Stimulated activated naive CD4-positive, alpha-beta T cell treated with Interleukin-2 at 50 U/mL for 16 hours (primary cell): ENCODE data around the gene HMGN4.

ENCODE experiments used
- DNase-seq: peaks from one replicate; lab custom pipeline; 2025; lab: John Stamatoyannopoulos, UW

HMGN4 gene

DNA sequence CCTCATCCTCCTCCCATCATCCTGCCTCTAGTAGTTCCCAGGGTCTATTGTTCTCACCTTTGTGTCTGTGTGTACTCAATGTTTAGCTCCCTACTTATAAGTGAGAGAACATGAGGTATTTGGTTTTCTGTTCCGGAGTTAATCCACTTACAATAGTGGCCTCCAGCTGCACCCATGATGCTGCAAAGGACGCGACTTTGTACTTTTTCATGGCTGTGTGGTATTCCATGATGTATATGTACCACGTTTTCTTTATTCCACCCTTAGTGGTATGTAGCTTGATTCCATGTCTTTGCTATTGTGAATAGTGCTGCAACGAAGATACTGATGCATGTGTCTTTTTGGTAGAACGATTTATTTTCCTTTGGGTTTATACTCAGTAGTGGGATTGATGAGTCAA lies 40.1 kb downstream of the HMGN4 start:
- no peak for DNase-seq

DNA sequence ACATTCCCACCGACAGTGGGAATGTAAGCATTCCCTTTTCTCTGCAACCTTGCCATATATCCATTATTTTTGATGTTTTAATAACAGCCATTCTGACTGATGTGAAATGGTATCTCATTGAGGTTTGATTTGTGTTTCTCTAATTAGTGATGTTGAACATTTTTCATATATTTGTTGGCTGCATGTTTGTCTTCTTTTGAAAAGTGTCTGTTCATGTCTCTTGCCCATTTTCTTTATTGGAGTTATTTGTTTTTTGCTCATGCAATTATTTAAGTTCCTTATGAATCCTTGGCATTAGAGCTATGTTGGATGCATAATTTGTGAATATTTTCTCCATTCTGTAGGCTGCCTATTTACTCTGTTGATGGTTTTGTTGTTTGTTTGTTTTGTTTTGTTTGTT lies 40.6 kb downstream of the HMGN4 start:
- no peak for DNase-seq

DNA sequence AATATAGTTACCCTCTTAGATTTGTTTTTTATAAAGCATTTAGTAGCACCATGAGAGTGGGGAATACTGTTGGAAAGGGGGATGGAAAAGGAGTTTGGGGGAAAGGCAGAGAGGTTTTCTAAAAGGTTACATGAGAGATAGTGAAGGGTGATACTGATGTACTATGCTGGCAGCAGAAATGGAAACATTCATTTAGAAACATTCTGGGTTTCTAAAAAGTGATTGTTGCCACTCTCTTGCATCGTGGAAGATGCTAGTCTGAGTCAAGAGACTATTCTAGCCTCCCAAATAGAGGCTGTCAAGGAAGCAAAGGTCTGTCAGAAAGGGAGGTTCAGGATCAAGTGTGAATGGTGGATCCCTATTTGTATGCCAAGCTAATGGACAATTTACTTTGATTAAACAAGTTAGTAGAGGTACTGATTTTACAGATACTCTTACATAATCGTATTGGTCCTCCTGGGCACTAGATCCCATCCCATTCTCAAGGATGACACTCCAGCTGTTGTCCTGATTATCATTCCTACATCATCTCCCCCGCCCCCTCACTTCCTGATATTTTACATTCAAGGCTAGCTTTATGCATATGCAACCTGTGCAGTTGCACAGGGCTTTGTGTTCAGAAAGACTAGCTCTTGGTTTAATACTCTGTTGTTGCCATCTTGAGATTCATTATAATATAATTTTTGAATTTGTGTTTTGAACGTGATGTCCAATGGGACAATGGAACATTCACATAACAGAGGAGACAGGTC lies 43.2 kb downstream of the HMGN4 start:
- no peak for DNase-seq

DNA sequence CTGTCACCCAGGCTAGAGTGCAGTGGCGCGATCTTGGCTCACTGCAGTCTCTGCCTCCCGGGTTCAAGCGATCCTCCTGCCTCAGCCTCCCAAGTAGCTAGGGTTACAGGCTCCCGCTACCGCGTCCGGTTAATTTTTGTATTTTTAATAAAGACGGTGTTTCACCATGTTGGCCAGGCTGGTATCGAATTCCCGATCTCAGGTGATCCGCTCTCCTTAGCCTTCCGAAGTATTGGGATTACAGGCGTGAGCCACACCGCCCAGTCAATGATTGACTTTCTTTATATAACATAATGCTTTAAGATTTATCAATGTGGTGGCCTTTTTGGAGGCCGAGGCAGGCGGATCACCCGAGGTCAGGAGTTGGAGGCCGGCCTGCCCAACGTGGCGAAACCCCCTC lies 50.8 kb downstream of the HMGN4 start:
- DNase-seq, result no peak

DNA sequence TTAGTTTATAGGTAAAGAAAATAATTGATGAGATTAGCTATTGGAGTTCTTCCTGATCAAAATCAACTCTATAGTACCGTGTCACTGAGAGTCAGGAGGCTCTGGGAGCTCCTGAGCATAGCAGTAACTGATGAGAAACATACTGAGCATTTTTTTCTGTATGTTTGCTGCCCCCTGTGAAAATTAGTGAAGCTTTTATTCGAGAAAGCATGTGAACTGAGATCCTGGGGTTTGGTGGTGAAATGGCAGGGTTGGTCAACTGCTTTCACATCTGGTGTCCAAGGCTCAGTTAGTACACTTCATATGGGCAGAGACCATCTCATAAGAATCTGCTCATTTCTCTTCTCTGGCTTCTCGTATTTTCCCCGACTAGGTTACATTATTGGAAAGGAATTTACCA lies 54.5 kb downstream of the HMGN4 start:
- no peak for DNase-seq

DNA sequence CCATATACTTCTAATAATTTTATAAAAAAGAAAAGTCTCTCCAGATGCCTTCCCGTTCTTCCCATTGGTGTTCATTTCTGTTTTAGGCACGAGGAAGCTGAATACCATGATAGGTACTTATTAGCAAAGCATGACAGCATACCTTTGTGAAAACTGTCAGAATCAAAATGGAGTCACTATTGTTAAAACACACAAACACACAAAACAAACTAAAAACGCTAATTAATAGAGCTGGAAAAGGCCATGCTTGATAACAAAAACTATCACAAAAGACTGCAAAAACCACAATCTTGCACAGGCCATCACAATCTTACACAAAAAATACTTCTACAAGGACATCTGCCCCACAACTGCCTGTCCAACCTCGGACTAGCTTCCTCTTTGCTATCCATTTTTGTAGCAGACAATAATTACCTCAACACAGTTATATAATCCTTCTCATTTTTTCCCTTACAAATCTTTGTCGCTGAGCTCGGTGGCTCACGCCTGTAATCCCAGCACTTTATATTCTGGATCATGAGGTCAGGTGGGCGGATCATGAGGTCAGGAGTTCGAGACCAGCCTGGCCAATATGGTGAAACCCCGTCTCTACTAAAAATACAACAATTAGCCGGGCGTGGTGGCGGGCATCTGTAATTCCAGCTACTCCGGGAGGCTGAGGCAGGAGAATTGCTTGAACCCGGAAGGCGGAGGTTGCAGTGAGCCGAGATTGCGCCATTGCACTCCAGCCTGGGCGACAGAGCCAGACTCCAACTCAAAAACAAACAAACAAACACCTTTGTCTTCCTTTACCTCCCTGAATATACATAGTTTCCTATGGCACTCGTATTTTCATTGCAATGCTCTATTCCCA lies 55.3 kb downstream of the HMGN4 start:
- DNase-seq, result no peak

DNA sequence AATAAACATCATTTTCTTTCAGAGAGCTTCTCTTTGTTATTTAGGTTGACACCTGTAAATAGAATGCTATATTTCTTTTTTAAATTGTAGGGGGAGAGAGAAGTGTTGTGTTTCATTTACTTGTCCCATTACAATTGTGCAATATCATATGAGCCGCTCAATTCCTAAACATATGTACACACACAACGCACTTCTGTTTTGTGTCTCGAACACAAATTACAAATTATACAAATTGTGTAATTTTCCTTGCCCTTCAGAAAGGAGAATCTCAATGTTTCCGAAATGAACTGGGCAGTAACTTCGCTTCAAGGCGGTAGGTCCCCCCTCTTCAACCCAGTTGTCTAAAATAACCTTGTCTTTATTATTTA lies 55.9 kb downstream of the HMGN4 start:
- DNase-seq, result no peak

DNA sequence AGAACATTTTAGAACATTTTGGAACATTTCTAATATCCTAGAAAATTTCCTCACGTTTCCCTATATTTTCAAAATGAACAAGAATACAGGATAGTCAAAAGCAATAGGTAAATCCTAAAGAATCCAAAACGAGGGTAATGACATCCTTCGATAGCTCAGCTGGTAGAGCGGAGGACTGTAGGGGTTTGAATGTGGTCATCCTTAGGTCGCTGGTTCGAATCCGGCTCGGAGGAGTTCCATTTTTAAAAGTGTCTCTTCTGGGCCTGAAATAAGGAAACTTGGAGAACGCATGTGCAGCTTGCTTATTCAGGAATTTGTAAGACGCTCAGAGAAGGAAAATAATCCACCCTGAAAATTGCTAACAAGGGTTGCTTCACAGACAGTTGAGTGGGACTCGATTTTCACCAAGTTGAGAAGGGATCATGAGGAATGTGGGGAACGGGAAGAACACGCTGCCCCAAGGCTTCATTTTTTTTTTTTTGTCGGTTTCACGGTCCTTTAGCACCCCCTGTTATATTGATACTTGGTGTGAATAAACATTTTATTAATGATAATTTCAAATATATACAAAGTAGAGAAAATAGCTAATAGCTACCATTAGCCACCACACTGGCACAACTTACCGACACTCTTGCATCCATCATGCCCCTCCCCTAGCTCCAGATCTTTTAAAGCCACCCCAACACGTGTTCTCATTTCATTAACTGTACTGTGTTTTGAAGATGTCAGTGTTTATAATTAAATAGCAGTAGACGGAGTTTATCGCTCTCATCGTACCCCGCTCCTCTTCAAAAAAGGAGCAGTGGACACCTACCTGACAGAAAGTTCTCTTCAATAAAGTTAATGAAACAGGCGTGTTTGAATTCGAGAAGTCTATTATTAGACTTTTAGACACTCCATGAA lies 56.8 kb downstream of the HMGN4 start:
- no peak for DNase-seq

DNA sequence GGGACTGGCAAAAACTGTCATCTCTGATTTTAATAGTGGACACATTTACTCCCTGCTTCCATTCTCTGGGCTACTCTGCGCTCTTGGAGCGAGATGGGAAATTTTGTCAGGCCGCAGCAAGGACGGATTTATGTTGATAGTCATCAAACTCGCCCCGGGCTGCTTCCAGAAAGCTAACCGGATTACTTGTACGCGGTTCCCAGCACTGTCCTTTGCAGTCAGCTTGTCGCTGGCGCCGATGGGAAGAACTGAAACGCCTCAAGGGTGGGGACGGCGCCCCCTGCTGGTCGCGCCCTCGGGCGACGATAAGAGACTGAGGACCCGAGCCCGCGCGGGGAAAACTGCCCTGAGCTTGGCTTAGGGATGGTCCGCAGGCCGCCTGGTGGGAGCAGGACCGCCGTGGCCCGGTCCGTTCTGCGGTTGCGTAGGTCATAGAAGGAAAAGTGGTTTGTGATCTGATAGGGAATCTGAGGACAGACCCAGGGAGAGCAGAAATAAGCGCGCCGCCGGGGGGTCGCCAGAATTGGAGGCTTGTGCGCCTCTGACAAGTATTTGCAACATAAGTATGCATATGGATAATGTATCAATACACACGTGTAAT lies 57.6 kb downstream of the HMGN4 start:
- DNase-seq, result peak; percentile 83
